DOHH2 (cell line): Measurements from ENCODE around the gene HLA-DQA1.

Experiments
- H3F3A ChIP-seq: fragments of 200-600 bp; sonication (generic), shearing (Covaris generic); 2 replicates; pipeline ENCODE4 v1.6.0; 2016; ENCODE audit warnings: antibody characterized with exemption, mild to moderate bottlenecking; ENCODE audit not compliant: control insufficient read depth, insufficient read depth
- H3K27ac ChIP-seq: fragments of 200-600 bp; sonication (generic); 2 replicates; pipeline ENCODE4 v1.5.1; 2014; ENCODE audit warnings: low read depth, mild to moderate bottlenecking, low read length, moderate library complexity
- H3K27me3 ChIP-seq: fragments of 200-600 bp; sonication (generic); 2 replicates; pipeline ENCODE4 v1.6.1; 2014; ENCODE audit warnings: mild to moderate bottlenecking, low read length, mixed read lengths; ENCODE audit not compliant: control insufficient read depth
- H3K36me3 ChIP-seq: fragments of 200-600 bp; sonication (generic); 2 replicates; pipeline ENCODE4 v1.6.1; 2014; ENCODE audit warnings: mild to moderate bottlenecking, low read length, moderate library complexity, mixed read lengths; ENCODE audit not compliant: control insufficient read depth
- H3K4me1 ChIP-seq: fragments of 200-600 bp; sonication (generic); 2 replicates; pipeline ENCODE4 v1.6.1; 2014; ENCODE audit warnings: mild to moderate bottlenecking, low read length, mixed read lengths; ENCODE audit not compliant: control insufficient read depth
- H3K4me2 ChIP-seq: fragments of 200-600 bp; sonication (generic); 2 replicates; pipeline ENCODE4 v1.6.0; 2014; ENCODE audit warnings: mild to moderate bottlenecking, low read length, moderate library complexity
- H3K4me3 ChIP-seq: fragments of 200-600 bp; sonication (generic); 2 replicates; pipeline ENCODE4 v1.5.1; 2014; ENCODE audit warnings: mild to moderate bottlenecking, low read length, mixed read lengths
- H3K79me2 ChIP-seq: fragments of 200-600 bp; sonication (generic); 2 replicates; pipeline ENCODE4 v1.6.1; 2014; ENCODE audit warnings: mild to moderate bottlenecking, low read length, mixed read lengths; ENCODE audit not compliant: control insufficient read depth
- H3K9me2 ChIP-seq: fragments of 200-600 bp; sonication (generic); replicated peaks from 2 replicates; pipeline ENCODE4 v1.6.1; 2014; ENCODE audit warnings: mild to moderate bottlenecking, low read length, mixed read lengths; ENCODE audit not compliant: control insufficient read depth
- H3K9me3 ChIP-seq: fragments of 200-600 bp; sonication (generic); 2 replicates; pipeline ENCODE4 v1.6.1; 2014; ENCODE audit warnings: antibody characterized with exemption, low read length, mixed read lengths; ENCODE audit not compliant: control insufficient read depth, insufficient read depth
- H4K20me1 ChIP-seq: fragments of 200-600 bp; sonication (generic); 2 replicates; pipeline ENCODE4 v1.6.0; 2014; ENCODE audit warnings: low read depth, mild to moderate bottlenecking, antibody characterized with exemption, low read length, moderate library complexity; ENCODE audit not compliant: control insufficient read depth, insufficient read depth
- CTCF ChIP-seq: fragments of 200-600 bp; sonication (generic); IDR thresholded peaks from one replicate; pipeline ENCODE4 v1.5.1; 2014; ENCODE audit warnings: antibody characterized with exemption, mild to moderate bottlenecking, low read depth, low read length; ENCODE audit not compliant: poor library complexity, severe bottlenecking
- EZH2phosphoT487 ChIP-seq: fragments of 200-600 bp; sonication (generic); IDR thresholded peaks from 2 replicates; pipeline ENCODE4 v1.6.1; 2017; ENCODE audit warnings: borderline replicate concordance, mild to moderate bottlenecking, antibody characterized with exemption, low read length, moderate library complexity, mixed read lengths

HLA-DQA1 gene

GRCh38 chr6:32609731-32610640 lies 27.2 kb upstream of the HLA-DQA1 start:
- Histone ChIP-seq H3F3A (no peaks in the 10 kb centered on the region), H3K27ac (no peak overlapping the region), H4K20me1 (no peaks in the 10 kb centered on the region), H3K27me3 (no peaks in the 10 kb centered on the region), H3K4me3 (peak overlapping the region; percentile 30), H3K4me1 (peaks cover 16% of the 10 kb centered on the region), H3K36me3 (no peaks in the 10 kb centered on the region), H3K9me3 (no peaks in the 10 kb centered on the region), H3K4me2 (peak overlapping the region; percentile 48), H3K79me2 (no peaks in the 10 kb centered on the region), H3K9me2 (no peaks in the 10 kb centered on the region)
- TF ChIP-seq CTCF: no peak
- TF ChIP-seq EZH2phosphoT487: no peak

GRCh38 chr6:32610682-32611296 lies 26.4 kb upstream of the HLA-DQA1 start:
- TF ChIP-seq CTCF: no peak
- TF ChIP-seq EZH2phosphoT487: no peak
- Histone ChIP-seq H3K27ac (no peak overlapping the region), H3K4me3 (no peak overlapping the region), H3K27me3 (no peaks in the 10 kb centered on the region), H3K9me3 (no peaks in the 10 kb centered on the region), H3K79me2 (no peaks in the 10 kb centered on the region), H3K9me2 (no peaks in the 10 kb centered on the region), H3K4me1 (peaks cover 15% of the 10 kb centered on the region), H3K36me3 (no peaks in the 10 kb centered on the region), H3F3A (no peaks in the 10 kb centered on the region), H3K4me2 (no peak overlapping the region), H4K20me1 (no peaks in the 10 kb centered on the region)

GRCh38 chr6:32613475-32613874 lies 23.7 kb upstream of the HLA-DQA1 start:
- Histone ChIP-seq H3K4me2 (no peak overlapping the region), H3K27ac (no peak overlapping the region), H3K79me2 (no peaks in the 10 kb centered on the region), H3K4me3 (no peak overlapping the region), H3K4me1 (peaks cover 18% of the 10 kb centered on the region), H3K9me3 (no peaks in the 10 kb centered on the region), H3K9me2 (no peaks in the 10 kb centered on the region), H3K36me3 (no peaks in the 10 kb centered on the region), H3F3A (no peaks in the 10 kb centered on the region), H4K20me1 (no peaks in the 10 kb centered on the region), H3K27me3 (no peaks in the 10 kb centered on the region)
- TF ChIP-seq EZH2phosphoT487 (no peak), CTCF (no peak)
